ENCODE results near the gene UTP3. TPM values are rescaled to one million over a fixed set of nuclear protein-coding genes. Genes with fewer than 3 reads are reported as not detected.
"Not testable (repeated sequence)": the region's sequence is repeated elsewhere in the genome, so short reads cannot be mapped to it uniquely, and the experiment has no call there.

The UTP3 gene
- total RNA-seq, 1 experiment from 2014 or later: 33.7 TPM

- CTCF ChIA-PET: interaction anchor here (0.6 to 2.1 kb wide), 11 partner anchors 8 to 274 kb away, joined by 3 to 10 read pairs (median 3); partner anchors contain the start of gene RUFY3
- H2AFZ ChIP-seq (ENCODE audit: low read depth, low read length, poor library complexity, severe bottlenecking); BruUV-seq (replicated peaks); H3K9me2 ChIP-seq (ENCODE audit: insufficient read depth); H3K79me2 ChIP-seq (ENCODE audit: insufficient read depth, low read length); H3K27ac ChIP-seq (ENCODE audit: low read depth, low read length); H3K4me3 ChIP-seq (replicated peaks in 1 of 2; ENCODE audit: low read depth in 1 of 2, low read length in 2 of 2); H3K9ac ChIP-seq (ENCODE audit: low read length); H3K27me3 ChIP-seq (ENCODE audit: insufficient read depth, low read length); H4K20me1 ChIP-seq (ENCODE audit: insufficient read depth); H3K36me3 ChIP-seq (ENCODE audit: control insufficient read depth in 1 of 2, insufficient read depth in 2 of 2, low read length in 2 of 2); intact Hi-C loops (cut with micrococcal nuclease); H3K9me3 ChIP-seq (ENCODE audit: control insufficient read depth in 1 of 2, insufficient read depth in 1 of 2, low read depth in 1 of 2, low read length in 2 of 2): not testable (repeated sequence)
- TF ChIP-seq CEBPB (IDR thresholded peaks at IDR 0.05; ENCODE audit: low read depth) (peak; percentile 73), RAD21 (IDR thresholded peaks at IDR 0.05; ENCODE audit: low read depth) (peak; percentile 33), CTCF (IDR thresholded peaks at IDR 0.05 in 2 of 3, conservative IDR thresholded peaks at IDR 0.05 in 1 of 3; ENCODE audit: borderline replicate concordance in 1 of 3, insufficient read depth in 1 of 3, low read depth in 2 of 3, low read length in 2 of 3) (peak; percentile 26 to 47 (median 44); a peak in 5 of 6 replicates)
- Histone ChIP-seq H3K4me1 (ENCODE audit: control insufficient read depth in 1 of 2, insufficient read depth in 2 of 2, low read length in 2 of 2) (peaks cover 13 to 25% of the 10 kb centered on the region in 2 experiments; a peak in 3 of 4 replicates), H3K4me2 (ENCODE audit: low read length) (peak overlapping the region; percentile 47)
- ATAC-seq (peak; percentile 98), DNase-seq (ENCODE audit: low read depth, low spot score) (peak; percentile 44)
- POLR2A ChIA-PET: interaction anchor here (0.7 to 1.2 kb wide), 2 partner anchors 31 to 218 kb away, joined by 3 read pairs; no protein-coding TSS in a partner anchor
- RAD21 ChIA-PET (ENCODE audit: low non-redundant PET in 1 of 2, low total read pairs in 2 of 2, uncharacterized antibody in 2 of 2, unreplicated experiment in 2 of 2): interaction anchor here in 1 of 2 experiments (0.7 kb wide), 1 partner anchor 132 kb away, joined by 3 read pairs; no protein-coding TSS in a partner anchor
Measured at GRCh38 chr4:70735915-70736314, 47.6 kb downstream of the UTP3 start.

- ChIA-PET CTCF (interaction anchor here (0.8 to 1.6 kb wide), 2 partner anchors 33 to 85 kb away, joined by 3 to 6 read pairs; no protein-coding TSS in a partner anchor), RAD21 (ENCODE audit: low non-redundant PET in 1 of 2, low total read pairs in 2 of 2, uncharacterized antibody in 2 of 2, unreplicated experiment in 2 of 2) (no interaction called here), POLR2A (no interaction called here)
- ATAC-seq (no peak), DNase-seq (ENCODE audit: low read depth, low spot score) (no peak)
- H3K36me3 ChIP-seq (ENCODE audit: control insufficient read depth in 1 of 2, insufficient read depth in 2 of 2, low read length in 2 of 2): no peaks in the 10 kb centered on the region
- intact Hi-C loops (cut with micrococcal nuclease): no loop called here
- H2AFZ ChIP-seq (ENCODE audit: low read depth, low read length, poor library complexity, severe bottlenecking): no peak overlapping the region
- no peaks in the 10 kb centered on the region for H4K20me1 ChIP-seq (ENCODE audit: insufficient read depth)
- peaks cover 10% of the 10 kb centered on the region for H3K79me2 ChIP-seq (ENCODE audit: insufficient read depth, low read length)
- H3K27ac ChIP-seq (ENCODE audit: low read depth, low read length): no peak overlapping the region
- peaks cover 13 to 25% of the 10 kb centered on the region in 2 experiments; a peak in 3 of 4 replicates for H3K4me1 ChIP-seq (ENCODE audit: control insufficient read depth in 1 of 2, insufficient read depth in 2 of 2, low read length in 2 of 2)
- H3K9ac ChIP-seq (ENCODE audit: low read length): no peak overlapping the region
- no peaks in the 10 kb centered on the region for H3K9me2 ChIP-seq (ENCODE audit: insufficient read depth)
- no peaks in the 10 kb centered on the region for H3K27me3 ChIP-seq (ENCODE audit: insufficient read depth, low read length)
- H3K4me2 ChIP-seq (ENCODE audit: low read length): no peak overlapping the region
- no peak overlapping the region for H3K4me3 ChIP-seq (replicated peaks in 1 of 2; ENCODE audit: low read depth in 1 of 2, low read length in 2 of 2)
- H3K9me3 ChIP-seq (ENCODE audit: control insufficient read depth in 1 of 2, insufficient read depth in 1 of 2, low read depth in 1 of 2, low read length in 2 of 2): no peaks in the 10 kb centered on the region
- BruUV-seq (replicated peaks): no TSS peak
- no peak for TF ChIP-seq SIN3A (IDR thresholded peaks at IDR 0.05; ENCODE audit: low read depth)
- TF ChIP-seq RAD21 (IDR thresholded peaks at IDR 0.05; ENCODE audit: low read depth): no peak
- no peak for TF ChIP-seq FOSL1 (IDR thresholded peaks at IDR 0.05; ENCODE audit: low read depth)
- TF ChIP-seq POLR2AphosphoS5 (IDR thresholded peaks at IDR 0.05; ENCODE audit: low read depth, low read length): no peak
- no peak for TF ChIP-seq EZH2phosphoT487 (IDR thresholded peaks at IDR 0.05; ENCODE audit: borderline replicate concordance)
- TF ChIP-seq REST (IDR thresholded peaks at IDR 0.05; ENCODE audit: low read depth): no peak
- no peak for TF ChIP-seq ZNF274 (IDR thresholded peaks at IDR 0.05; ENCODE audit: low read depth, low read length)
- no peak for TF ChIP-seq CEBPB (IDR thresholded peaks at IDR 0.05; ENCODE audit: low read depth)
- no peak for TF ChIP-seq SRF (IDR thresholded peaks at IDR 0.05; ENCODE audit: low read depth)
- no peak for TF ChIP-seq ZFX (IDR thresholded peaks at IDR 0.05)
- no peak for TF ChIP-seq SP1 (IDR thresholded peaks at IDR 0.05; ENCODE audit: low read depth)
- no peak for TF ChIP-seq EGR1 (IDR thresholded peaks at IDR 0.05; ENCODE audit: low read depth)
- TF ChIP-seq CBX3 (IDR thresholded peaks at IDR 0.05; ENCODE audit: low read depth): no peak
Measured at GRCh38 chr4:70737006-70737405, 48.7 kb downstream of the UTP3 start.

Data from HCT116 (cell line).